ENCODE data around the gene EDRF1. TPM values are rescaled to one million over a fixed set of nuclear protein-coding genes. Genes with fewer than 3 reads are reported as not detected.

The EDRF1 gene
- total and polyA plus RNA-seq, 2 experiments from 2014 or later: 25.0 to 48.8 TPM

DNA sequence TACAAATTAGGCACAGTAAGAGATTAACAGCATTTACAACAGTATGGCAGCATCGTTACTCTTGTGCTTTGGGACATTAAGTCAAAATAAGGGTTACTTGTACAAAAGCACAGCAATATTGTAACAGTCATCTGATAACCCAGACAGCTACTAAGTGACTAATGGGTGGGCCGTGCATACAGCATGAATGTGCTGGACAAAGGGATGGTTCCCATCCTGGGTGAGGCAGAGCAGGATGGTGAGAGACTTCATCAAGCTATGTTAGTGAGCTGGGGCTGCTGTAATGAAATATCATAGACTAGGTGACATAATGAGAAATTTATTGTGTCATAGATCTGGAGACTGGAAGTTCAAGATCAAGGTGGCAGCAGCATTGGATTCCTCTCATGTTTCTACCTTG, 25.4 kb downstream of the EDRF1 start (continued):
- TF ChIP-seq, protein P1, sequence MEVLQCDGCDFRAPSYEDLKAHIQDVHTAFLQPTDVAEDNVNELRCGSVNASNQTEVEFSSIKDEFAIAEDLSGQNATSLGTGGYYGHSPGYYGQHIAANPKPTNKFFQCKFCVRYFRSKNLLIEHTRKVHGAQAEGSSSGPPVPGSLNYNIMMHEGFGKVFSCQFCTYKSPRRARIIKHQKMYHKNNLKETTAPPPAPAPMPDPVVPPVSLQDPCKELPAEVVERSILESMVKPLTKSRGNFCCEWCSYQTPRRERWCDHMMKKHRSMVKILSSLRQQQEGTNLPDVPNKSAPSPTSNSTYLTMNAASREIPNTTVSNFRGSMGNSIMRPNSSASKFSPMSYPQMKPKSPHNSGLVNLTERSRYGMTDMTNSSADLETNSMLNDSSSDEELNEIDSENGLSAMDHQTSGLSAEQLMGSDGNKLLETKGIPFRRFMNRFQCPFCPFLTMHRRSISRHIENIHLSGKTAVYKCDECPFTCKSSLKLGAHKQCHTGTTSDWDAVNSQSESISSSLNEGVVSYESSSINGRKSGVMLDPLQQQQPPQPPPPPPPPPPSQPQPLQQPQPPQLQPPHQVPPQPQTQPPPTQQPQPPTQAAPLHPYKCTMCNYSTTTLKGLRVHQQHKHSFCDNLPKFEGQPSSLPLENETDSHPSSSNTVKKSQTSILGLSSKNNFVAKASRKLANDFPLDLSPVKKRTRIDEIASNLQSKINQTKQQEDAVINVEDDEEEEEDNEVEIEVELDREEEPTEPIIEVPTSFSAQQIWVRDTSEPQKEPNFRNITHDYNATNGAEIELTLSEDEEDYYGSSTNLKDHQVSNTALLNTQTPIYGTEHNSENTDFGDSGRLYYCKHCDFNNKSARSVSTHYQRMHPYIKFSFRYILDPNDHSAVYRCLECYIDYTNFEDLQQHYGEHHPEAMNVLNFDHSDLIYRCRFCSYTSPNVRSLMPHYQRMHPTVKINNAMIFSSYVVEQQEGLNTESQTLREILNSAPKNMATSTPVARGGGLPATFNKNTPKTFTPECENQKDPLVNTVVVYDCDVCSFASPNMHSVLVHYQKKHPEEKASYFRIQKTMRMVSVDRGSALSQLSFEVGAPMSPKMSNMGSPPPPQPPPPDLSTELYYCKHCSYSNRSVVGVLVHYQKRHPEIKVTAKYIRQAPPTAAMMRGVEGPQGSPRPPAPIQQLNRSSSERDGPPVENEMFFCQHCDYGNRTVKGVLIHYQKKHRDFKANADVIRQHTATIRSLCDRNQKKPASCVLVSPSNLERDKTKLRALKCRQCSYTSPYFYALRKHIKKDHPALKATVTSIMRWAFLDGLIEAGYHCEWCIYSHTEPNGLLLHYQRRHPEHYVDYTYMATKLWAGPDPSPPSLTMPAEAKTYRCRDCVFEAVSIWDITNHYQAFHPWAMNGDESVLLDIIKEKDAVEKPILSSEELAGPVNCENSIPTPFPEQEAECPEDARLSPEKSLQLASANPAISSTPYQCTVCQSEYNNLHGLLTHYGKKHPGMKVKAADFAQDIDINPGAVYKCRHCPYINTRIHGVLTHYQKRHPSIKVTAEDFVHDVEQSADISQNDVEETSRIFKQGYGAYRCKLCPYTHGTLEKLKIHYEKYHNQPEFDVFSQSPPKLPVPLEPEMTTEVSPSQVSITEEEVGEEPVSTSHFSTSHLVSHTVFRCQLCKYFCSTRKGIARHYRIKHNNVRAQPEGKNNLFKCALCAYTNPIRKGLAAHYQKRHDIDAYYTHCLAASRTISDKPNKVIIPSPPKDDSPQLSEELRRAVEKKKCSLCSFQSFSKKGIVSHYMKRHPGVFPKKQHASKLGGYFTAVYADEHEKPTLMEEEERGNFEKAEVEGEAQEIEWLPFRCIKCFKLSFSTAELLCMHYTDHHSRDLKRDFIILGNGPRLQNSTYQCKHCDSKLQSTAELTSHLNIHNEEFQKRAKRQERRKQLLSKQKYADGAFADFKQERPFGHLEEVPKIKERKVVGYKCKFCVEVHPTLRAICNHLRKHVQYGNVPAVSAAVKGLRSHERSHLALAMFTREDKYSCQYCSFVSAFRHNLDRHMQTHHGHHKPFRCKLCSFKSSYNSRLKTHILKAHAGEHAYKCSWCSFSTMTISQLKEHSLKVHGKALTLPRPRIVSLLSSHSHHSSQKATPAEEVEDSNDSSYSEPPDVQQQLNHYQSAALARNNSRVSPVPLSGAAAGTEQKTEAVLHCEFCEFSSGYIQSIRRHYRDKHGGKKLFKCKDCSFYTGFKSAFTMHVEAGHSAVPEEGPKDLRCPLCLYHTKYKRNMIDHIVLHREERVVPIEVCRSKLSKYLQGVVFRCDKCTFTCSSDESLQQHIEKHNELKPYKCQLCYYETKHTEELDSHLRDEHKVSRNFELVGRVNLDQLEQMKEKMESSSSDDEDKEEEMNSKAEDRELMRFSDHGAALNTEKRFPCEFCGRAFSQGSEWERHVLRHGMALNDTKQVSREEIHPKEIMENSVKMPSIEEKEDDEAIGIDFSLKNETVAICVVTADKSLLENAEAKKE (CRISPR knock-in tag; IDR thresholded peaks at IDR 0.05): no peak
- TF ChIP-seq CREB1 (CRISPR knock-in tag; IDR thresholded peaks at IDR 0.05; ENCODE audit: low read depth) (no peak), ZNF331 (CRISPR knock-in tag; IDR thresholded peaks at IDR 0.05; ENCODE audit: low read depth) (no peak), EZH2phosphoT487 (IDR thresholded peaks at IDR 0.05; ENCODE audit: unreplicated experiment) (no peak)

DNA sequence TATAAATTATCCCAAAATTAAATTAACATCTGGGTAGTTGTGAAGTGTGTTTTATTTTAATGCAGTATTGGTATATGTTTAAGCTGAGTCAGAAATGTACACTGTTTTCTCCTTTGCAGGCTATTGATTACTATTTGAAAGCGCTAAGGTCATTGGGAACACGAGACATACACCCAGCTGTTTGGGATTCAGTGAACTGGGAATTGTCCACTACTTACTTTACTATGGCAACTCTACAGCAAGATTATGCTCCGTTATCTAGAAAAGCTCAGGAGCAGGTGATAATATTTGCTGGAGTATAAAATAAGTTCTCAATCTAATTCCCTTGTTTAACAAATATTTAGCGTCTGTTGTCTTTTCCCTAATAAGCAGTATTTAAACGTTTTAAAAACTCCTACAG, 27.9 kb downstream of the EDRF1 start:
- H3K27ac Mint-ChIP-seq: no peak overlapping the region
- Histone ChIP-seq H3K79me2 (replicated peaks; ENCODE audit: insufficient read depth) (no peaks in the 10 kb centered on the region), H4K20me1 (replicated peaks; ENCODE audit: insufficient read depth) (peaks cover 14% of the 10 kb centered on the region; the same call in 1 of the 2 replicates), H3F3A (replicated peaks; ENCODE audit: low read depth) (no peaks in the 10 kb centered on the region), H3K27ac (ENCODE audit: low read depth) (no peak overlapping the region), H3K4me3 (no peak overlapping the region), H3K9me2 (ENCODE audit: insufficient read depth) (no peaks in the 10 kb centered on the region), H2AFZ (no peak overlapping the region), H3K27me3 (ENCODE audit: insufficient read depth) (no peaks in the 10 kb centered on the region), H3K36me3 (ENCODE audit: insufficient read depth) (peaks cover 54% of the 10 kb centered on the region), H3K4me2 (no peak overlapping the region), H3K4me1 (ENCODE audit: insufficient read depth) (no peaks in the 10 kb centered on the region)
- peaks cover 74% of the 10 kb centered on the region for H3K36me3 Mint-ChIP-seq (ENCODE audit: low read depth)
- H3K4me3 Mint-ChIP-seq: no peak overlapping the region
- TF ChIP-seq EZH2phosphoT487 (IDR thresholded peaks at IDR 0.05; ENCODE audit: unreplicated experiment): no peak
- TF ChIP-seq EZH2 (IDR thresholded peaks at IDR 0.05; ENCODE audit: low read depth, unreplicated experiment): no peak
- no peak for TF ChIP-seq NANOG (IDR thresholded peaks at IDR 0.05; ENCODE audit: borderline replicate concordance)
- TF ChIP-seq STAT1 (IDR thresholded peaks at IDR 0.05; ENCODE audit: unreplicated experiment): no peak
- TF ChIP-seq CREB1 (CRISPR knock-in tag; IDR thresholded peaks at IDR 0.05; ENCODE audit: low read depth): no peak
- no peak for TF ChIP-seq ZNF114 (CRISPR knock-in tag; IDR thresholded peaks at IDR 0.05)
- TF ChIP-seq, protein P1 (CRISPR knock-in tag; IDR thresholded peaks at IDR 0.05): no peak
- TF ChIP-seq, protein P2, sequence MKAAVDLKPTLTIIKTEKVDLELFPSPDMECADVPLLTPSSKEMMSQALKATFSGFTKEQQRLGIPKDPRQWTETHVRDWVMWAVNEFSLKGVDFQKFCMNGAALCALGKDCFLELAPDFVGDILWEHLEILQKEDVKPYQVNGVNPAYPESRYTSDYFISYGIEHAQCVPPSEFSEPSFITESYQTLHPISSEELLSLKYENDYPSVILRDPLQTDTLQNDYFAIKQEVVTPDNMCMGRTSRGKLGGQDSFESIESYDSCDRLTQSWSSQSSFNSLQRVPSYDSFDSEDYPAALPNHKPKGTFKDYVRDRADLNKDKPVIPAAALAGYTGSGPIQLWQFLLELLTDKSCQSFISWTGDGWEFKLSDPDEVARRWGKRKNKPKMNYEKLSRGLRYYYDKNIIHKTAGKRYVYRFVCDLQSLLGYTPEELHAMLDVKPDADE (IDR thresholded peaks at IDR 0.05): no peak
- no peak for DNase-seq (ENCODE audit: low spot score)
- peaks cover 2% of the 10 kb centered on the region for H3K27me3 Mint-ChIP-seq (ENCODE audit: insufficient read depth, low read depth, poor library complexity)
- no peaks in the 10 kb centered on the region for H3K4me1 Mint-ChIP-seq
- ATAC-seq: no peak
- no peaks in the 10 kb centered on the region for H3K9me3 Mint-ChIP-seq

Measured in GM23338 (cell line).